GM21528 (cell line): ENCODE data around the gene ATXN2L.
"Not testable (repeated sequence)": the region's sequence is repeated elsewhere in the genome, so short reads cannot be mapped to it uniquely, and the experiment has no call there.

Experiments
- ATAC-seq: cut with Tn5 transposase; IDR thresholded peaks from one replicate; pipeline ENCODE4 v1.9.1; 2021; ENCODE audit warnings: mild to moderate bottlenecking, moderate library complexity; ENCODE audit not compliant: unreplicated experiment, low FRiP score

Gene ATXN2L

GRCh38 chr16:28866454-28866804 lies 43.6 kb downstream of the ATXN2L start:
- ATAC-seq, result no peak

DNA sequence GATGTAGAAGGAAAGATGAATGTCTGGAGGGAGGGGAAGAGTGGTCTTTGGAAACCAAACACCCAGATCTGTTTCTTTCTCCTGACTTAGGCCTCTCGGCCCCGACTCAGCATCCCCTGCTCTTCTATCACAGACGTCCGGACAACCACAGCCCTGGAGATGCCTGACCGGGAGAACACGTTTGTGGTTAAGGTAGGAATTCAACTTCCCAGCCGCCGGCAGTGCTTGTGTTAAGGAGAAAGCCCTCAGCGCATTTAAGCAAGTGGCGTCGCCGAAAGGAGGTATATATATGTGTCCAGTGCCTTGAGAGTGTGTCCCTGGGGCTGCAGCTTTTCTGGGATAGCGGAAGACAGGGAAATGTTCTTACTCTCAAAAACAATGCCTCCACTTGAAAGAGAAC lies 44.4 kb downstream of the ATXN2L start:
- ATAC-seq, result no peak

DNA sequence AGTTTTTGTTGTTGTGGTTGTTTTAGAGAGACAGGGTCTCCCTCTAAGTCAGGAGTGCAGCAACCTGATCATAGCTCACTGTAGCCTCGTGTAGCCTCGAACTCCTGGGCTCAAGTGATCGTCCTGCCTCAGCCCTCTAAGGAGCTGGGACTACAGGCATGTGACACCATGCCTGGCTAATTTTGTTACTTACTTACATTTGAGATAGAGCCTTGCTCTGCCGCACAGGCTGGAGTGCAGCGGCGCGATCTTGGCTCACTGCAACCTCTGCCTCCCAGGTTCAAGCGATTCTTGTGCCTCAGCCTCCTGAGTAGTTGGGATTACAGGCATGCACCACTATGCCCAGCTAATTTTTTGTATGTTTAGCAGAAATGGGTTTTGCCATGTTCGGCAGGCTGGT lies 44.8 kb downstream of the ATXN2L start:
- not testable (repeated sequence) for ATAC-seq

GRCh38 chr16:28869201-28869600 lies 46.4 kb downstream of the ATXN2L start:
- no peak for ATAC-seq

DNA sequence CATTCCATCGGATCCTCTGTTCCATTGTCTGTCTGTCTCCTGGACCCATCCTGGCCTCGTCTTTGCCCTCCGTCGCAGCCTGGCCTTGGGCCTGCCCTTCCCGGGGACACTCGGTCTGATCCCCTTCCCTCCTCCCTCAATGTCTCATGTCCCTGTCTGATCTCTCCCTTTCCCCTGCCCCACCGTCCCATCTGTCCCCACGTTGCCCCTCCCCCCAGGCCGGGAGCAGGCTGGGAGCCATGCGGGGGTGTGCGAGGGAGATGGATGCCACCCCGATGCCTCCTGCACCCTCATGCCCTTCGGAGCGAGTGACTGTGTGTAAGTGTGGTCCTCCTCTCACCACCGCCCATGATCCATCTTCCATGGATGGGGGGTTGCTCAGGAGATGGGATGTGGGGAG lies 50.2 kb downstream of the ATXN2L start:
- ATAC-seq, result no peak

DNA sequence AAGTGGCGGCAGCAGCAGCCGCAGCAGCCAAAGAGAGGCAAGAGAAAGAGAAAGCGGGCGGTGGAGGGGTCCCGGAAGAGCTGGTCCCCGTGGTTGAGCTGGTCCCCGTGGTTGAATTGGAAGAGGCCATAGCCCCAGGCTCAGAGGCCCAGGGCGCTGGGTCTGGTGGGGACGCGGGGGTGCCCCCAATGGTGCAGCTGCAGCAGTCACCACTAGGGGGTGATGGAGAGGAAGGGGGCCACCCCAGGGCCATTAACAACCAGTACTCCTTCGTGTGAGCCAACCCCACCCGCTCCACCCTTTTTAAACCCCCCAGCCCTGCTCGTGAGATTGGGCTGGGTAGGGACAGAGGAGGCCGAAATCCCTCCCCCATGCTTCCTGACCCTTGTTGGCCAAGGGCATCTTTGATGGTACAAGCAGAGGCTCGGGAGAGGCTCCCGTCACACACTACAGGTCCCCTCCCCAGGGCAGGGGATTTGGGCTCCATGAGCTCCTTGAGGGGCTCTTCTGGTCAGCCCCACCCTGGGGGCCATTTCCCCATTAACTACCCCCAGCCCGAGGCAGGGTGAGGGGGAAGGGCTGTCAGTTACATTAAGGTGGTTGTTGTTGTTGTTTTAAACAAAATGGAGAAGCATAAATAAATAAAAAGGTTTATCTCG lies 50.9 kb downstream of the ATXN2L start:
- ATAC-seq, result no peak

GRCh38 chr16:28874406-28874805 lies 51.6 kb downstream of the ATXN2L start:
- ATAC-seq, result no peak

DNA sequence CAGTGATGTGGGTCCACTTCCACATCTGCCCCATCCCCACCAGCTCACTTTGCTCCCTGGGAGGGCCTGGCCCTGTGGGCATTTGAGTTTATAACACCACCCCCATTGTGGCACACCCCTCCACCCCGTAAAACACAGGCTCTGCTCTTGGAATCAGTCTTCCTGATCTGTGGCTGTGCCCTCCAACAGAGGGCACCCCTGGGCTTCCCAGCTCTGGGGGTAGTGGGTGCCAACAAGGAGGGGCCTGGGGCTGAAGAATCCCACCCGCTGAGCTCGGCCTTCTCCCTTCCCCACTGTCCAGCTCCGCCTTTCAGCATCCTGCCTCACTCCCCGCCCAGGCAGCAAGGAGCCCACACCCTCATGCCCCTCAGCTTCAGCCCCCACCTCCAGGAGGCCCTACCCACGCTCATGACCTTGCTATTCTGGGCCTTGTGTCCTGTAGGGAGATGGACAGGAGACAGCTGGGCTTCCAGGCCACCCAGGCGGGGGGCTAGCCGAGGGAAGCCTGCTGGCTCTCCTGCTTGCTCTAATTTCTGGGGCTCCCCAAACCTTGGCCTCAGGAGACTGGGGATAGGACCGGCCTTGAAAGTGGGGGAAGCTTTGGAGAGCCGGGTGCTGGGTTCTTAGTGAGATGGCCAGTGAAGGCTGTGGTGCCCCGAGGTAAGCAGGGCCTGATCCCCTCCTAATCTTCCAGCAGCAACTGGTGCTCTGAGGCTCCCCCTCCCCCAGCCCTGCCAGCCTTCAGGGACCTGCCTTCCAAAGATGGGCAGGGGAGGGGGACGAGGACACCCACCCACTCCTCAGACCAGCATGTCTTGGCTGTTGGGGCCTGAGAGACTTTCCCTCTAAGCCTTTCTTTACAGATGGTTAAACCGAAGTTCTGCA lies 52.6 kb downstream of the ATXN2L start:
- no peak for ATAC-seq

DNA sequence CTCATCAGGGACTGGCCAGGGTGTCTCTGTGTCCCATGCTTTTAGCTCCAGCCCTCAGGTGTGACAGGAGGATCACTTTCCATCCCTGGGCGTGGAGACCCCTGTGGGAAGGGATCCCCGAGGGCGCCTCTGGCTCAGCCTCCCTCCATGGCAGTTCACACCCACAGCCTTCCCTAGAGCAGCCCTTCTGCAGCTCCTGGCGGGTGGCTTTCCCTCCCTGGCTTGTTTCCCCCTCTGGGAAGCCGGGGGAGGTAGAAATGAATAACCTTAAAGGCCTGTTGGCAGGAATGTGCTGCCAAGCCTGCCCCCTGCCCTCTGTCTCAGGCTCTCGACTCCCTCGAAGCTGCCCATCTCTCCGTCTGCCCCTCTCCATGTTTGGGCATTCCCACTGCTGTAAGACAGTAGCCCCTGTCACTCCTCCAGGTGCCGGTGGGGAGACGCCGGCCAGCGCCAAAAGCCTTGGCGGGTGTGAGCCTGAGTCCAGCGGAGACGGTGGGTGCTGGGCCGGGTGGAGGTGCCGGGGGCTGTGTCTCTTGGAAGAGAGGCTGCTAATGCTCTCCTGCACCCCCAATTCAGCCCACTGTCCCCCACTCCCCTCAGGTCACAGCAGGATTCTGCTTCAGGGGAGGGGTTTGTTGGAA lies 53.3 kb downstream of the ATXN2L start:
- ATAC-seq, result no peak

- ATAC-seq, result no peak
These were observed 54.3 kb downstream of the ATXN2L start for GRCh38 chr16:28876973-28877654.

GRCh38 chr16:28877655-28878000 lies 54.8 kb downstream of the ATXN2L start:
- no peak for ATAC-seq

GRCh38 chr16:28878083-28878926 lies 55.5 kb downstream of the ATXN2L start, which contains the start of gene ATP2A1:
ATP2A1 (plus strand) TSS chr16:28878488; CDS start chr16:28878672, 184 bp downstream.
- ATAC-seq, result no peak

- ATAC-seq, result peak; percentile 39
These were observed 56.6 kb downstream of the ATXN2L start for GRCh38 chr16:28879261-28879840.

DNA sequence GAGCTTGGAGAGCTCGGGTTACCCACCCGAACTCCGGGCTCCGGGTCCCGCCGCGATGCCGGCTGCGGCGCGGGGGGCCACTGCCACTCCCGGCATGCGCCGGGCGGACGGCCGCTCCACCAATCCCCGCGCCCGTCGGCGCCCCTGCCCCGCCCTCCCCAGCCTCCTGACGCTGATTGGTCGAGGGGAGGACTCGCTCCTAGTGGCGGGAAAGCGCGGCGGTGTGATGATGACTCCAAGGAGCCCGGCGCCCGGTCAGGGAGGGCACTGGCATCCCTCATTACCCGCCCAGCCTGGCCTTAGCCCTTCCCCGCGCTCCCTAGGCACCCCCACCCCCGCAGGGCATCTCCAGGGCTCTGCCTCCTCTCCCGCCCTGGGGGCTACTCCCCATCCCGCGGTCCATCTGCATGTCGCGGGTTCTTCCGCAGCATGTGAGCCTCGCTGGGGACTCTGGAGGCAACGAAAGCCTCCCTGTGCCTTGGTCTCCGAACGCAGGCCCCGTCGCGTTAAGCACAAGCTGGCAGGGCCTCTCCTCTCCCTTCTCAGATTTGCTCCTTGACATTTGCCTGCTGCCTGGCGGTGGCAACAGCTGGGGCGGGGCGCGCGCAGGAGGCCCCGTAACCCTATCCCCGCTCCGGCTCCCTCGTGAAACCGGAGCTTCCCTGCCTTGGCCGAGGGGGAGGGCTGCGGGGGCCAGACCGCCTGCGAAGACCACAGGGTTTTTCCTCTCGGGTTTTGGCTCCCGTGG lies 57.2 kb downstream of the ATXN2L start:
- peak; percentile 68 for ATAC-seq

DNA sequence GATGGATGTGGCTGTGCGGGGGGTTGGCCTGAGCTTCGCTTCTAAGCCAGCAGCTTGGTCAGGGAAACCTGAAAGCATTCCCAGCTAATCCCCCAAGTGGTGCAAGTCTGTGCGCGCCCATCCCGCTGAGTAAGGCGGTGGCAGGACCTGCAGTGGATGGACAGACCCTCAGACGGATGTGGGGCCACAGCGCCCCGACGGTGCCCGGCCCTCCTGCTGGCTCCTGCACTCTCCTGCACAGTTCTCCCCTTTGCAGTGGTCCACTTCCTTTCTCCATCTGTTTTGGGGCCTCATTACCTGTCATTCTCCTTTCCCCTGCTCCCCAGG lies 57.8 kb downstream of the ATXN2L start:
- no peak for ATAC-seq

GRCh38 chr16:28880955-28881354 lies 58.2 kb downstream of the ATXN2L start:
- no peak for ATAC-seq

DNA sequence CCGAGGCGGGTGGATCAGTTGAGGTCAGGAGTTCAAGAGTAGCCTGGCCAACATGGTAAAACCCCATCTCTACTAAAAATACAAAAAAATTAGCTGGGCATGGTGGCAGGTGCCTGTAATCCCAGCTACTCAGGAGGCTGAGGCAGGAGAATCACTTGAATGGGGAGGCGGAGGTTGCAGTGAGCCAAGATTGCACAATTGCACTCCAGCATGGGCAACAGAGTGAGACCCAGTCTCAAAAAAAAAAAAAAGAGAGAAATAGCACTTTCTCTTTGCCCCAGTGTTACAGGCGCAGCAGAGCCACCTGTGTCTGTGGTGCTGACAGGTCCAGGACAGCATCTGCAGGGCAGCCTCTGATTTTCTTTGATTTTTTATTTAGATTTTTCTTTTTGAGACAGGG lies 58.8 kb downstream of the ATXN2L start:
- ATAC-seq, result not testable (repeated sequence)

- ATAC-seq, result no peak
These were observed 59.9 kb downstream of the ATXN2L start for GRCh38 chr16:28882551-28883160.
